IMR-90 (cell line): Measurements from ENCODE around the gene HMCN1. TPM values are rescaled to one million over a fixed set of nuclear protein-coding genes. Genes with fewer than 3 reads are reported as not detected.
"Not testable (repeated sequence)": the region's sequence is repeated elsewhere in the genome, so short reads cannot be mapped to it uniquely, and the experiment has no call there.

Experiments
- ATAC-seq: fragments of 200-7000 bp; cut with Tn5 transposase; 2 replicates; pipeline ENCODE4 v1.9.1; 2020; ENCODE audit warnings: low read depth, mild to moderate bottlenecking, moderate library complexity
- BruUV-seq: library from RNA; stranded (reverse); fragments of 400-500 nt; replicated peaks from 2 replicates; lab custom pipeline; 2021; lab: Mats Ljungman, UMichigan
- CTCF ChIA-PET: fragments of 300-600 bp; formaldehyde crosslinking; extraction: SDS; loops from one replicate; lab custom pipeline; 2021; ENCODE audit warnings: antibody characterized with exemption; lab: Yijun Ruan, JAX
- POLR2A ChIA-PET: fragments of 300-600 bp; sonication (Branson Sonifier 250); formaldehyde crosslinking; loops from one replicate; lab custom pipeline; 2022; ENCODE audit warnings: antibody characterized with exemption; ENCODE audit not compliant: unreplicated experiment; lab: Charles Lee
- DNase-seq: peaks from one replicate; pipeline ENCODE4 v3.0.0; 2013
- H2AFZ ChIP-seq: replicated peaks from 2 replicates; pipeline ENCODE3; 2013; ENCODE audit warnings: low read length, mild to moderate bottlenecking; ENCODE audit not compliant: poor library complexity
- H2AK5ac ChIP-seq: 2 replicates; pipeline ENCODE4 v1.6.1; 2013; ENCODE audit warnings: low read depth, low read length, inconsistent platforms
- H2AK9ac ChIP-seq: replicated peaks from 2 replicates; pipeline ENCODE3; 2013; ENCODE audit warnings: mild to moderate bottlenecking, low read depth, low read length, moderate library complexity; ENCODE audit not compliant: poor library complexity
- H2BK120ac ChIP-seq: 2 replicates; pipeline ENCODE4 v1.6.1; 2013; ENCODE audit warnings: low read depth, low read length, inconsistent platforms
- H2BK15ac ChIP-seq: 3 replicates; pipeline ENCODE4 v1.6.1; 2013; ENCODE audit warnings: low read depth, low read length, inconsistent platforms
- H2BK20ac ChIP-seq: 2 replicates; pipeline ENCODE4 v1.6.1; 2013; ENCODE audit warnings: low read depth, mild to moderate bottlenecking, inconsistent platforms, low read length, moderate library complexity
- H2BK5ac ChIP-seq: 2 replicates; pipeline ENCODE4 v1.6.1; 2013; ENCODE audit warnings: mild to moderate bottlenecking, low read depth, low read length, inconsistent platforms; ENCODE audit not compliant: poor library complexity, severe bottlenecking
- H3K14ac ChIP-seq: replicated peaks from 2 replicates; pipeline ENCODE4 v1.6.1; 2013; ENCODE audit warnings: low read depth, low read length, inconsistent platforms
- H3K18ac ChIP-seq: 2 replicates; pipeline ENCODE4 v1.6.1; 2013; ENCODE audit warnings: low read depth, low read length, control low read depth
- H3K23ac ChIP-seq: 2 replicates; pipeline ENCODE4 v1.6.1; 2013; ENCODE audit warnings: low read depth, low read length, inconsistent platforms
- H3K27ac ChIP-seq: 2 replicates; pipeline ENCODE4 v1.5.1; 2013; ENCODE audit warnings: mild to moderate bottlenecking, control low read depth, low read length; ENCODE audit not compliant: insufficient read depth
- H3K27me3 ChIP-seq: 2 replicates; pipeline ENCODE4 v1.6.1; 2013; ENCODE audit warnings: low read length; ENCODE audit not compliant: control insufficient read depth, insufficient read depth
- H3K36me3 ChIP-seq: 2 replicates; pipeline ENCODE4 v1.6.1; 2013; ENCODE audit warnings: low read length, mixed read lengths; ENCODE audit not compliant: control insufficient read depth, insufficient read depth
- H3K4ac ChIP-seq: 2 replicates; pipeline ENCODE4 v1.6.1; 2013; ENCODE audit warnings: low read depth, low read length, inconsistent platforms
- H3K4me1 ChIP-seq: 2 replicates; pipeline ENCODE4 v1.6.1; 2013; ENCODE audit warnings: low read length, mixed read lengths; ENCODE audit not compliant: control insufficient read depth, insufficient read depth
- H3K4me2 ChIP-seq: 2 replicates; pipeline ENCODE4 v1.6.1; 2013; ENCODE audit warnings: low read depth, mild to moderate bottlenecking, control low read depth, low read length, moderate library complexity
- H3K4me3 ChIP-seq: 2 replicates; pipeline ENCODE4 v1.5.1; 2013; ENCODE audit warnings: low read depth, mild to moderate bottlenecking, control low read depth, low read length, moderate library complexity; ENCODE audit not compliant: insufficient read depth
- H3K56ac ChIP-seq: 2 replicates; pipeline ENCODE4 v1.6.1; 2013; ENCODE audit warnings: low read length, inconsistent platforms; ENCODE audit not compliant: insufficient read depth; ENCODE audit errors: extremely low read depth
- H3K79me1 ChIP-seq, 2 experiments: 2 replicates each; pipeline ENCODE4 v1.6.1; 2013; ENCODE audit warnings: low read length in 2 of 2, inconsistent platforms in 1 of 2, low read depth in 1 of 2
- H3K9ac ChIP-seq: 2 replicates; pipeline ENCODE4 v1.6.1; 2013; ENCODE audit warnings: low read depth, low read length, control low read depth
- H3K9me1 ChIP-seq: 2 replicates; pipeline ENCODE4 v1.6.1; 2013; ENCODE audit warnings: low read length, inconsistent platforms; ENCODE audit not compliant: insufficient read depth
- H3K9me3 ChIP-seq: 2 replicates; pipeline ENCODE4 v1.6.1; 2013; ENCODE audit warnings: low read length; ENCODE audit not compliant: control insufficient read depth, insufficient read depth
- H4K20me1 ChIP-seq: 2 replicates; pipeline ENCODE4 v1.6.1; 2013; ENCODE audit warnings: low read length, inconsistent platforms; ENCODE audit not compliant: insufficient read depth
- H4K5ac ChIP-seq: 2 replicates; pipeline ENCODE4 v1.6.1; 2013; ENCODE audit warnings: mild to moderate bottlenecking, low read depth, low read length, control low read depth
- H4K8ac ChIP-seq, 2 experiments: 2 replicates each; pipeline ENCODE4 v1.6.1; 2013; ENCODE audit warnings: low read depth in 2 of 2, low read length in 2 of 2, control low read depth in 1 of 2, inconsistent platforms in 1 of 2
- H4K91ac ChIP-seq: 2 replicates; pipeline ENCODE4 v1.6.1; 2013; ENCODE audit warnings: low read depth, low read length, inconsistent platforms; ENCODE audit not compliant: insufficient read depth
- WGBS, 2 experiments: methylation state at CpG; one replicate each; pipeline versions ENCODE4 v1.1.5 to v1.1.7; 2013; ENCODE audit warnings: missing lambda C conversion rate in 2 of 2; ENCODE audit not compliant: insufficient read length in 1 of 2; ENCODE audit errors: extremely low coverage in 2 of 2; 5-methylcytosine and 5-hydroxymethylcytosine counted together
- dilution Hi-C: fragments of 300-500 bp; cut with HindIII; formaldehyde crosslinking; loops from one replicate; pipeline ENCODE4 v1.14.3; 2018; ENCODE audit warnings: low sequenced_read_pairs; ENCODE audit not compliant: unreplicated experiment
- in situ Hi-C: fragments of 300-500 bp; cut with MboI; formaldehyde crosslinking; loops from 3 replicates; pipeline ENCODE4 v1.14.3; 2019; ENCODE audit warnings: low sequenced_read_pairs, inconsistent platforms, mixed read lengths
- intact Hi-C: fragments of 100-400 bp; cut with micrococcal nuclease; formaldehyde crosslinking; loops from 2 replicates; pipeline ENCODE4 v1.10.0; 2022
- polyA plus RNA-seq, 3 experiments: library from polyadenylated mRNA; depleted of rRNA; stranded (reverse); fragments of >200 nt; gene quantifications; 2 replicates each; pipeline ENCODE4 v1.2.3, GENCODE V29; 2012; ENCODE audit warnings: low replicate concordance in 1 of 3
- total RNA-seq: library from RNA; depleted of rRNA; stranded (reverse); fragments of >200 nt; gene quantifications from 2 replicates; pipeline ENCODE4 v1.2.3, GENCODE V29; 2012

HMCN1 gene
- total and polyA plus RNA-seq, 2 of the 4 experiments (the other 2 are of a cell fraction): 6.1 to 11.7 TPM

- H3K56ac ChIP-seq, H3K36me3 ChIP-seq, H3K23ac ChIP-seq, H2BK20ac ChIP-seq, H2AK9ac ChIP-seq, H3K18ac ChIP-seq, H2BK15ac ChIP-seq, H3K4me3 ChIP-seq, intact Hi-C loops, DNase-seq, H3K4me2 ChIP-seq, H3K27ac ChIP-seq, H2AFZ ChIP-seq, H4K8ac ChIP-seq, H2AK5ac ChIP-seq, H2BK120ac ChIP-seq, H3K79me1 ChIP-seq, CTCF ChIA-PET, H3K4ac ChIP-seq, ATAC-seq, H4K91ac ChIP-seq, H4K5ac ChIP-seq, H3K9ac ChIP-seq, H3K4me1 ChIP-seq, in situ Hi-C loops, POLR2A ChIA-PET, H3K9me3 ChIP-seq, H3K9me1 ChIP-seq, H2BK5ac ChIP-seq, BruUV-seq, H4K20me1 ChIP-seq, dilution Hi-C loops, H3K14ac ChIP-seq, H3K27me3 ChIP-seq: not testable (repeated sequence)
- WGBS, 2 experiments: 60% methylated on average over 2 of the region's 7 CpGs; no CpG with 5 or more reads in 1 of the 2 experiments
These were observed 428.7 kb downstream of the HMCN1 start for GRCh38 chr1:186162895-186163294.
